ENCODE data around the gene OSBPL10.
"Not testable (repeated sequence)": the region's sequence is repeated elsewhere in the genome, so short reads cannot be mapped to it uniquely, and the experiment has no call there.

Gene OSBPL10

GRCh38 chr3:31695280-31696008 lies 285.6 kb downstream of the OSBPL10 start:
- DNase-seq: no peak

DNA sequence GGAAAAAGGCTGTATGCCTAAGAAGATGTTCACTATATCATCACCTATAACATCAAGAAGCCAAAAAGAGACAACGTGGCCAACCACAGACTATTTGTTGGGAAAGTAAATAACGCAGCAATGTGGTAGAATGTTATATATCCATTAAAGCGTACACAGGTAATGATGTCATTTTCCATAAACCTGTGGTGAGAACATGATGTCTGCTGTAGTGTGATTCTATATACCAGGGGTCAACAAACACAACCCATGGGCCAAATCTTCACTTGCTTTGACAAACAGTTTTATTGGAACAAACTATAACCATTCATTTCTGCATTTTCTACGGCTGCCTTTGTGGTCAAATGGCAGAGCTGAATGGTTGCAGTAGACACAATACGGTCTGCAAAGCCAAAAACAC lies 287.7 kb downstream of the OSBPL10 start:
- no peak for DNase-seq

DNA sequence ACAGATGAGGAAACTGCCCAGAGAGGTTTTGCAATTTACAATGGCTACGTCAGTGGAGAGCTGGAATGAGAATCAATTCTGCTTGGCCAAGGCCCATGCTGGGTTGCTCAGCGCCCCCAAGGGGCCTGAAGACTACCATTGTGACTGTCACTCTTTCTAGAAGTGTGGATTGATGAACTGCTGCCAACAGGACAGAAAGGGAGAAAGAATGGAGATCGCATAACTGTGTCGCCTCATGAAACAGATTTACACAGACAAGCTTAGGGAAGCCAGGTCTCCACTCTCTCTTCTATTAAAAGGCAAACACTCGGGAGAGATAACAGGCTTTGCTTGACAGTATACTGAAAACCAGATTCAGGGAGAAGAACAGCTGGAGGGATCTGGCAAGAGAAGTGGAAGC lies 288.3 kb downstream of the OSBPL10 start:
- DNase-seq: no peak

DNA sequence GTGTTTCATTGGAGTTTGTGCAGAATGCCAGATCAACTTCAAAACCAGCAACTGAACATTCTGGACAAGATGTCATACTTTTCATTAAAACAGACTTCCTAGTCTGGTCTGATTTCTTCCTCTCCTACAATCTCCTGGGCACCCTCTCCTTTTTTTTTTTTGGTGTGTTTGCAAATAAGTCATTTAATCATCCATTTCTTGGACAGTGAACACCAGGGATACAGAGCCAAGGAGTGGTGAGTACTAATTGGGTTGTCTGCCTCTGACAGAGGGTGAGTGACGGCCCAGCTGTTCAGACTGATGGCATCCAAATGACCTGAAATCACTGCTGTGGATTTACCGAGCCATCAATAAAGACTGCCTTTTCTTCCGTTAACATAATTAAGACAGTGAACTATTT lies 290.3 kb downstream of the OSBPL10 start:
- DNase-seq: no peak

DNA sequence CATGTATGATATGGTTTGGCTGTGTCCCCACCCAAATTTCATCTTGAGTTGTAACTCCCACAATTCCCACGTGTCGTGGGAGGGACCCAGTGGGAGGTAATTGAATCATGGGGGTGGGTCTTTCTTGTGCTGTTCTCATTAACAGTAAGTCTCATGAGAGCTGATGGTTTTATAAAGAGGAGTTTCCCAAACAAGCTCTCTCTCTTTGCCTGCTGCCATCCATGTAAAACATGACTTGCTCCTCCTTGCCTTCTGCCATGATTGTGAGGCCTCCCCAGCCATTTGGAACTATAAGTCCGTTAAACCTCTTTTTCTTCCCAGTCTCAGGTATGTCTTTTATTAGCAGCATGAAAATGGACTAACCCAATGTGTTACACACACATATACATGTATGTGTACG lies 291.5 kb downstream of the OSBPL10 start:
- not testable (repeated sequence) for DNase-seq

GRCh38 chr3:31688984-31689383 lies 292.1 kb downstream of the OSBPL10 start:
- no peak for DNase-seq

- no peak for DNase-seq
Measured at GRCh38 chr3:31687020-31687802, 293.9 kb downstream of the OSBPL10 start.

DNA sequence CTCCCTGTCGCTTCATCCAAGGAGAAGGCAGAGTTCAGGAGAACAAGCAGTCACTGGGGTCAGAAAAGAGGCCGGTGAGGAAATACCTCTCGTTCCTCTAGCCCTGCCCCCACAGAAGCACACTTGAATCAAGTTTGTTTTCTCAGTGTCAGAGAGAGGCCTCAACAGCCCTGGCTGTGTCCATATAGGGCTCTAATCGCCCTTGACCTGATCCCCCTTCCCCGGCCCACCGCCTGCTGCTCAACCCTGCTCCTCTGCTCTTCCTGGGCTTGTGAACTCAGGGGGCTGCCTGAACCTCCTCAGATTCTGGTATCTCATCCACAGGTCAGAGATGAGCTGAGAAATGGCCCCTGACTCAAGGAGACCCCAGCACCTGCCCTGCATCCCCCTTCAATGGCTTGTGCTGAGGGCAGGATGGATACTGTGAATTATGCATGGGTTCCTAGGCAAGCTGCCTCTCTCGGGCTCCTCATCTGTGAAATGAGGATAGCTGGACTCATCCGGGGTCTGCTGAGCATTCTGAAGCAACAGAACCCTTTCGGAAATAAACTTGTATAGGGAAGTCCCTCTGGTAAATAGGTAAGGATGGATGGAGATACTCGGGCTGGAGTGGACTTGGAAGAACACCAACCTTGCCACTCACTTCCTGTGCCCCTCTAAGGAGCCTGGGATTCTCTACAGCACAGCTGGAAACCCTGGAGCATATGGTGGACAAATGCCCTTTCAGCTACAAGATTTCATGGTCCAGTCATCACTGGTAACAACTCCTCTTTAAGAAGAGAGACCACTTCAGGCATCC lies 300.8 kb downstream of the OSBPL10 start:
- DNase-seq: no peak

- DNase-seq: no peak
Measured at GRCh38 chr3:31676556-31676955, 304.5 kb downstream of the OSBPL10 start.

GRCh38 chr3:31673950-31674349 lies 307.1 kb downstream of the OSBPL10 start:
- no peak for DNase-seq

DNA sequence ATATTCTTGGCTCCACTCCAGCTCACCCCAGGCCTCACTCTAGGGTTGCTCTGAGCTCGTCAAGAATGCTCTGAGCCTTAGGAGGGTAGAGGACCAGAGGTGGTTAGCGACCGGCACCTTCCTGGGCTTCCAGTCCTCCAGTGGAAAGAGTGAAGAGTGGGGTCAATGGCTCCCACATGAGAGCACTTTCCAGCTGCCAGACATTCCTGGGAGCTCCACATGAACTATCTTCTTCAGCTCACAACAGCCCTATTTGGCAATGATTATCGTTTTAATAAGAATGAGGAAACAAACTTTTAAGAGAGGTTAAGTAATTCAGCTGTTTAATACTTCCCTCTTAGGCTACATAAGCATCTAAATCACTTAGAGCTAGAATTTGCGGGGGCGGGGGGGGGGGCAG lies 309.1 kb downstream of the OSBPL10 start:
- no peak for DNase-seq

DNA sequence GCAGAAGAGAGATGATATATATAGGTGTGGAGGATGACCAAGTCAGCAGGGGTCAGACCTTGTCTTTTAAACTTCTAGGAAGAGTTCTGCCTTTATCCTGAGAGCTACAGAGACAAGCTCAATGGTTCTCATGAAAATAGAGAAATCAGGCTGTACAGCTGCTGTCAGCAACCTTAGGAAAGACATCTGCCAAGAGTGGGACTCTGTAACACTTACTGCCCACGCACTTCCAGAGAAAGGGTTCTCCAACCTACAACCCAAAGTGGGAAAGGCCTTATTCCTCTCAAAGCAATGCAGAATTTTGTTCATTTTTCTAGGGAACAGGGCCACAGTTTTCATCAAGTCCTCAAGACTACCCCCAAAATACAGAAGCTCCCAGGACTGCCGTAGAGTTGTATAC lies 309.6 kb downstream of the OSBPL10 start:
- no peak for DNase-seq

DNA sequence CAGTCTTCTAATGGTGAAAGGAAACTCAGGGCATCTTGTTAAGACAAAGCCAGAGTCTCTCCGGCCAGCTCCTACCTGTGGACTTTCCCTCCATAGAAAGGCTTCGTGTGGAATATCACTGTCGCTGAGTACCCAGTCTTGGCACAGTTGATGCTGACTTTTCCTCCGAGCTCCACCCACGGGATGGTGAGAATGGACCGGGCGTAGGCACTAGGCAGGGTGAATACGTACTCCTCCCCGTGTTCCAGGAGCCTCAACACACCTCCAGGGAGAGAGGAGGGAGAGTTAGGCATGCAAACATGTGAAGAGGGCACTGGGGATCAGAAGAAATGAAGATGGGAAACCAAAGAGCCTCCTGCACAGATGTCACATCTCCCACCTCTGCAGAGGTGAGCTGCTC lies 310.3 kb downstream of the OSBPL10 start:
- DNase-seq: no peak

DNA sequence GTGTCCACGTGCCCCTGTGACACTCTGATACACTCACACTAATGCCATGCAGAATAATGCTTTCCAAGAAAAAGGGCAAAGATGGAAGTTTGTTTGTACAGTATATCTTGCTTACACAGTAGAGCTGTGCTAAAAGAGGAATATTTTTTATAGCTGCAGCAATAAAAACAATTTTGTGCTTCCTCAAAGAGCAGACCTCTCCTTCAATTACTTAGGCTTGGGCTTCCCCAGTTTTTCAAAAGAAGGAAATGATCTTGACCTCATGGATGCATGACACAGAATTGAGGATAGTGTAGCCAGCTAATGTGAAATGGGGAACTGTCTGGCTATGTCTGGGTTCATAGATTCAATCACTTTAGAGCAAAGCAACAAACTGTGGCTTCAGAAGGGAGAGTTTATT lies 310.9 kb downstream of the OSBPL10 start:
- DNase-seq: no peak

- DNase-seq: no peak
Measured at GRCh38 chr3:31668242-31668641, 312.8 kb downstream of the OSBPL10 start.

GRCh38 chr3:31667582-31667981 lies 313.5 kb downstream of the OSBPL10 start:
- DNase-seq: no peak

- DNase-seq: no peak
Measured at GRCh38 chr3:31664031-31664430, 317.0 kb downstream of the OSBPL10 start.

- DNase-seq: no peak
Measured at GRCh38 chr3:31661993-31662670, 318.9 kb downstream of the OSBPL10 start.

DNA sequence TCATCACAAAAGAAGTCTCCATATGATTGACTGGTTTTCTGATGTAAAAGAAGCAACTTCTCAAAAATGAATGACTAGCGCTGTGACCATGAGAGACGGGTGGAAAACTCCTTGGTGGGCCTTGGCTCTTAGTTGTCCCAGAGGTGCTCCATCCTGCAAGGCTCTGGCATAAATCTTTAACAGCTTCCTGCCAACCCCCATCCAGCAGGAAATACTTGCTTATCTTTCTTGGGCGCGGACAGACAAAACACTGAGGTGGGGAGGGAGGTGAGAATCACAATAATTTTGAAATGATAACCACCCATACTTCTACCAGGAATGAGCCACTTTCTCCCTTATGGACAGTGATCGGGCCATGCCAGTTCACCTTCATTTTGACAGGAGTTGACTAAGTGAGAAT lies 319.8 kb downstream of the OSBPL10 start:
- DNase-seq: no peak

- DNase-seq: no peak
Measured at GRCh38 chr3:31659246-31659645, 321.8 kb downstream of the OSBPL10 start.

GRCh38 chr3:31654998-31655397 lies 326.1 kb downstream of the OSBPL10 start:
- no peak for DNase-seq

- no peak for DNase-seq
Measured at GRCh38 chr3:31653464-31653863, 327.6 kb downstream of the OSBPL10 start.

DNA sequence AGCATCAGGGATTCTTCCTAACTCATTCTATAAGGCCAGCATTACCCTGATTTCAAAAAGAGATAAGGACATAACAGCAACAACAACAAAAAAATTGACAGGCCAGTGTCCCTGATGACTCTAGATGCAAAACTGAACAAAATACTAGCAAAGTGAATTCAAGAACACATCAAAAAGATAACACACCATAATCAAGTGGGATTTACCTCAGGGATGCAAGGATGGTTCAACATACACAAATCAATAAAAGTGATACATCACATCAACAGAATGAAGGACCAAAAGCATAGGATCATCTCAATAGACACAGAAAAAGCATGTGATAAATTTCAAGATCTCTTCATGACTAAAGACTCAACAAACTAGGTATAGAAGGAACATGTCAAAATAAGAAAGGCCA lies 328.8 kb downstream of the OSBPL10 start:
- no peak for DNase-seq

Measured in NCI-H1694 (cell line).